ENCODE results near the gene TRAF3.
A peak's percentile ranks its signal among the peaks of the same experiment; 100 is the strongest.
"Not testable (repeated sequence)": the region's sequence is repeated elsewhere in the genome, so short reads cannot be mapped to it uniquely, and the experiment has no call there.

TRAF3 gene

GRCh38 chr14:102830474-102831045 is 53.3 kb downstream of the TRAF3 start:
- no peak for DNase-seq

GRCh38 chr14:102831163-102831804 is 54.0 kb downstream of the TRAF3 start:
- no peak for DNase-seq

- no peak for DNase-seq
Observed at GRCh38 chr14:102833341-102833740, 56.1 kb downstream of the TRAF3 start.

- no peak for DNase-seq
Observed at GRCh38 chr14:102833991-102834390, 56.7 kb downstream of the TRAF3 start.

- no peak for DNase-seq
Observed at GRCh38 chr14:102835959-102836358, 58.7 kb downstream of the TRAF3 start.

GRCh38 chr14:102837120-102837519 is 59.9 kb downstream of the TRAF3 start:
- DNase-seq, result not testable (repeated sequence)

GRCh38 chr14:102838501-102838900 is 61.3 kb downstream of the TRAF3 start:
- DNase-seq, result no peak

- DNase-seq, result no peak
Observed at GRCh38 chr14:102840115-102840514, 62.9 kb downstream of the TRAF3 start.

GRCh38 chr14:102840771-102841528 is 63.7 kb downstream of the TRAF3 start:
- peak; percentile 35 for DNase-seq

GRCh38 chr14:102848830-102849525 is 71.7 kb downstream of the TRAF3 start:
- DNase-seq, result peak; percentile 33

GRCh38 chr14:102849526-102850379 is 72.5 kb downstream of the TRAF3 start:
- DNase-seq, result peak; percentile 57

- DNase-seq, result peak; percentile 53
Observed at GRCh38 chr14:102853648-102854047, 76.4 kb downstream of the TRAF3 start.

GRCh38 chr14:102854091-102854703 is 76.9 kb downstream of the TRAF3 start:
- no peak for DNase-seq

- no peak for DNase-seq
Observed at GRCh38 chr14:102856179-102856578, 78.9 kb downstream of the TRAF3 start.

GRCh38 chr14:102857444-102857843 is 80.2 kb downstream of the TRAF3 start:
- no peak for DNase-seq

GRCh38 chr14:102859911-102860310 is 82.7 kb downstream of the TRAF3 start:
- no peak for DNase-seq

- no peak for DNase-seq
Observed at GRCh38 chr14:102862154-102862773, 85.0 kb downstream of the TRAF3 start.

- no peak for DNase-seq
Observed at GRCh38 chr14:102863381-102863780, 86.1 kb downstream of the TRAF3 start.

- not testable (repeated sequence) for DNase-seq
Observed at GRCh38 chr14:102865916-102866315, 88.7 kb downstream of the TRAF3 start.

GRCh38 chr14:102866982-102867761 is 89.9 kb downstream of the TRAF3 start:
- DNase-seq, result no peak
